Thymus (tissue), 11 donors: ENCODE results near the gene ERCC6. TPM values are rescaled to one million over a fixed set of nuclear protein-coding genes. Genes with fewer than 3 reads are reported as not detected.
A peak's percentile ranks its signal among the peaks of the same experiment; 100 is the strongest.

Source experiments
- DNase-seq, 9 donors: peaks; one replicate each; pipeline ENCODE4 v3.0.0-alpha.2; 2013; ENCODE audit warnings: low spot score in 9 of 9, low read depth in 6 of 9, missing footprints in 1 of 9
- H3K27ac ChIP-seq, 2 donors: one replicate each; pipeline ENCODE4 v1.5.1; 2013; ENCODE audit warnings: control low read depth in 1 of 2, low read depth in 1 of 2, low read length in 1 of 2, mild to moderate bottlenecking in 1 of 2, moderate library complexity in 1 of 2
- H3K27me3 ChIP-seq, 2 donors: one replicate each; pipeline ENCODE4 v1.5.1; 2013; ENCODE audit warnings: low read length in 1 of 2; ENCODE audit not compliant: control insufficient read depth in 2 of 2, insufficient read depth in 1 of 2
- H3K36me3 ChIP-seq, 2 donors: one replicate each; pipeline ENCODE4 v1.5.1; 2013; ENCODE audit warnings: low read length in 1 of 2, mild to moderate bottlenecking in 1 of 2, moderate library complexity in 1 of 2; ENCODE audit not compliant: control insufficient read depth in 2 of 2, insufficient read depth in 2 of 2
- H3K4me1 ChIP-seq, 2 donors: one replicate each; pipeline ENCODE4 v1.5.1; 2013; ENCODE audit warnings: low read length in 2 of 2; ENCODE audit not compliant: control insufficient read depth in 2 of 2, insufficient read depth in 2 of 2
- H3K4me3 ChIP-seq, 2 donors: one replicate each; pipeline ENCODE4 v1.5.1; 2013; ENCODE audit warnings: low read length in 2 of 2, control low read depth in 1 of 2, mild to moderate bottlenecking in 1 of 2
- H3K9me3 ChIP-seq, 2 donors: one replicate each; pipeline ENCODE4 v1.5.1; 2013; ENCODE audit warnings: low read length in 1 of 2, mild to moderate bottlenecking in 1 of 2; ENCODE audit not compliant: control insufficient read depth in 2 of 2, insufficient read depth in 1 of 2
- WGBS: extraction: QIAGEN DNeasy Blood & Tissue Kit; methylation state at CpG from one replicate; pipeline ENCODE4 v1.1.7; 2013; 5-methylcytosine and 5-hydroxymethylcytosine counted together
- polyA plus RNA-seq: library from polyadenylated mRNA; stranded (reverse); fragments of 200-250 nt; gene quantifications from one replicate; pipeline ENCODE4 v1.2.3, GENCODE V29; 2013
- total RNA-seq: library from RNA; stranded (reverse); fragments of 120-200 nt; gene quantifications from one replicate; pipeline ENCODE4 v1.2.4, GENCODE V29; 2013
- donor health status: healthy.

ERCC6 gene
- total and polyA plus RNA-seq, 2 donors: 6.1 to 8.4 TPM

GRCh38 chr10:49508654-49509053 lies 30.3 kb downstream of the ERCC6 start:
- no peak for DNase-seq
- peaks cover 13 to 28% of the 10 kb centered on the region in 2 donors for H3K27me3 ChIP-seq
- H3K4me1 ChIP-seq: peaks cover 0 to 10% of the 10 kb centered on the region in 2 donors
- H3K4me3 ChIP-seq: no peak overlapping the region
- no peaks in the 10 kb centered on the region for H3K36me3 ChIP-seq
- WGBS: 43% methylated on average over 4 of the region's 4 CpGs
- no peaks in the 10 kb centered on the region for H3K9me3 ChIP-seq
- H3K27ac ChIP-seq: no peak overlapping the region

- Histone ChIP-seq H3K9me3 (no peaks in the 10 kb centered on the region), H3K36me3 (no peaks in the 10 kb centered on the region), H3K4me3 (no peak overlapping the region), H3K4me1 (peaks cover 0 to 10% of the 10 kb centered on the region in 2 donors), H3K27ac (no peak overlapping the region), H3K27me3 (peaks cover 14 to 28% of the 10 kb centered on the region in 2 donors)
- peak in 8 of 9 donors; percentile 33 to 87 (median 60) for DNase-seq
- 4% methylated on average over 4 of the region's 4 CpGs for WGBS
Observed at GRCh38 chr10:49508249-49508648, 30.7 kb downstream of the ERCC6 start.

- no peak for DNase-seq
- H3K27ac ChIP-seq: no peak overlapping the region
- no peak overlapping the region for H3K4me3 ChIP-seq
- 98% methylated on average over 4 of the region's 4 CpGs for WGBS
- H3K9me3 ChIP-seq: no peaks in the 10 kb centered on the region
- H3K4me1 ChIP-seq: peaks cover 0 to 5% of the 10 kb centered on the region in 2 donors
- H3K36me3 ChIP-seq: no peaks in the 10 kb centered on the region
- H3K27me3 ChIP-seq: peaks cover 15 to 22% of the 10 kb centered on the region in 2 donors
Observed at GRCh38 chr10:49505589-49505988, 33.3 kb downstream of the ERCC6 start.

GRCh38 chr10:49505076-49505475 lies 33.8 kb downstream of the ERCC6 start:
- no peaks in the 10 kb centered on the region for H3K9me3 ChIP-seq
- no peak for DNase-seq
- 97% methylated on average over 3 of the region's 3 CpGs for WGBS
- no peak overlapping the region for H3K27ac ChIP-seq
- H3K4me3 ChIP-seq: no peak overlapping the region
- H3K27me3 ChIP-seq: peaks cover 15 to 17% of the 10 kb centered on the region in 2 donors
- peaks cover 0 to 5% of the 10 kb centered on the region in 2 donors for H3K4me1 ChIP-seq
- H3K36me3 ChIP-seq: no peaks in the 10 kb centered on the region

GRCh38 chr10:49504528-49504927 lies 34.4 kb downstream of the ERCC6 start:
- DNase-seq: no peak
- Histone ChIP-seq H3K36me3 (no peaks in the 10 kb centered on the region), H3K9me3 (no peaks in the 10 kb centered on the region), H3K4me3 (no peak overlapping the region), H3K27ac (no peak overlapping the region), H3K27me3 (peaks cover 11 to 12% of the 10 kb centered on the region in 2 donors), H3K4me1 (peaks cover 0 to 5% of the 10 kb centered on the region in 2 donors)
- 94% methylated on average over 1 of the region's 1 CpG for WGBS

- H3K9me3 ChIP-seq: no peaks in the 10 kb centered on the region
- no peaks in the 10 kb centered on the region for H3K4me1 ChIP-seq
- 99% methylated on average over 2 of the region's 2 CpGs for WGBS
- no peak for DNase-seq
- H3K27ac ChIP-seq: no peak overlapping the region
- no peaks in the 10 kb centered on the region for H3K36me3 ChIP-seq
- peaks cover 5 to 11% of the 10 kb centered on the region in 2 donors for H3K27me3 ChIP-seq
- H3K4me3 ChIP-seq: no peak overlapping the region
Observed at GRCh38 chr10:49502358-49502757, 36.6 kb downstream of the ERCC6 start.

- no peaks in the 10 kb centered on the region for H3K36me3 ChIP-seq
- no peak overlapping the region for H3K4me3 ChIP-seq
- H3K27me3 ChIP-seq: peaks cover 0 to 5% of the 10 kb centered on the region in 2 donors
- H3K4me1 ChIP-seq: no peaks in the 10 kb centered on the region
- H3K27ac ChIP-seq: no peak overlapping the region
- 90% methylated on average over 1 of the region's 1 CpG for WGBS
- DNase-seq: no peak
- H3K9me3 ChIP-seq: no peaks in the 10 kb centered on the region
Observed at GRCh38 chr10:49500412-49500811, 38.5 kb downstream of the ERCC6 start.

- no peaks in the 10 kb centered on the region for H3K4me1 ChIP-seq
- H3K4me3 ChIP-seq: no peak overlapping the region
- no peaks in the 10 kb centered on the region for H3K9me3 ChIP-seq
- no peaks in the 10 kb centered on the region for H3K36me3 ChIP-seq
- no peak overlapping the region for H3K27ac ChIP-seq
- H3K27me3 ChIP-seq: peaks cover 0 to 2% of the 10 kb centered on the region in 2 donors
- no peak for DNase-seq
- WGBS: 96% methylated on average over 5 of the region's 5 CpGs
Observed at GRCh38 chr10:49499305-49499851, 39.5 kb downstream of the ERCC6 start.

GRCh38 chr10:49498425-49498824 lies 40.5 kb downstream of the ERCC6 start:
- Histone ChIP-seq H3K4me1 (no peaks in the 10 kb centered on the region), H3K9me3 (no peaks in the 10 kb centered on the region), H3K36me3 (no peaks in the 10 kb centered on the region), H3K4me3 (no peak overlapping the region), H3K27ac (no peak overlapping the region), H3K27me3 (peaks cover 0 to 2% of the 10 kb centered on the region in 2 donors)
- no peak for DNase-seq
- WGBS: 96% methylated on average over 2 of the region's 2 CpGs
